ENCODE data around the gene PNKP.
"Not testable (repeated sequence)": the region's sequence is repeated elsewhere in the genome, so short reads cannot be mapped to it uniquely, and the experiment has no call there.

The PNKP gene

DNA sequence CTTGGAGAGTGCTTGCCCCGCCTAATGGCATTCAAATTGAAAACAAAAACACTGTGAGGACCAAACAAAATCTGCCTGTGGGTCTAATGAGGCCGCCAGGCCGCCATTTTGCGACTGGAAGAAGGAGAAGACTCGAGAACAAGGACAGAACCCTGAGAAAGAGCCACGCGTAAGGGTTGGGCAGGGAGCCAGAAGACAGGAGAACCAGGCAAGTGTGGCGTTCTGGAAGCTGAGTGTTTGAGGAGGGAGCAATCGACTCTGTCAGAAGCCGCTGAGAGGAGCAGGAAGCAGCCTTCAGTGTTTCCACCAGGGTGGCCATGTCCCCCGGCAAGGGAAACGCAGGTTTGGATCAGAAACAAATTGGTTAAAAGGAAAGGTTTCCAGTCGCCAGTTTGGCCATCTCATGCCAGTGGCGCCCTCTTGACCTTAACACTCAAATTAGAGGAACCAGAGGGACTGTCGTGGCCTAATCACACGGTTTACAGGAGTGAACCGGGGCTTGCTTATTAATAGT is 26.6 kb downstream of the PNKP start:
- DNase-seq = no peak

DNA sequence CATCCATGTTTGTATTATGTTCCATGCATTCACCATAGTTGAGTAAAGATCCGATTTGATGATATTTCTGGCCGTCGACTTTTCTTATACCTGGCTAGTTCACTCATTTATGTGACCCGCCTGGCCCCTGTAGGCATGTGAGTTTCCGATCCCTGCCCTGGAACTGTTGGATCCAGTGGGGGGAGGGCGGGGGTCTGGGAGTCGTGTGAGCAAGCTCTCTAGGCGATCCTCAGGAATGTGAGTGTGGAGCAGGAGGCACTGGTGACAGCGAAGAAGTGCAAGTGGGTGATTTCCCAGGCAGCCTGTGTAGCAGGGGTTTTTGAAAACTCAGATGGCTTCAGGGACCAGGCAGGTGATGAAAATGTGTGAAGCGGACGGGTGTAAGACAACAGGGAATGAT is 27.1 kb downstream of the PNKP start:
- DNase-seq = no peak

DNA sequence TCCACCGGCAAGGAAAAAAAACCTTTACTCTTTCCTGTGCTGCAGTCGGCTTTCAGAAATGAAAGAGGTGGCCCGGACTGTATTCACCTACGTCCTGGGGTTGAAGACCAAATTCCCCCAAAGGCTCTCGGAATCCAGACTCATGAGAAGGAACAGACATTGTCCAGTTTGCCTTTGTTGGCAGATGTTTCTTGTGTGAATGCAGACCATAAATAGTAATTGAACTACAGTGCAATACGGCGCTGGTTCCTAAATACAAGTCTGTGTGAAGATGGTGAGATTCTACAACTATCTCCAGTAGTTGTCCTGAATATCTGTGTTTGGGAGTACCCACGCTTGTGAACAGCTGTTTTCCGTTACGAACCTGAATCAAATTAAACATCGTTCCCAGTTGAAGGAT is 27.7 kb downstream of the PNKP start:
- DNase-seq = no peak

DNA sequence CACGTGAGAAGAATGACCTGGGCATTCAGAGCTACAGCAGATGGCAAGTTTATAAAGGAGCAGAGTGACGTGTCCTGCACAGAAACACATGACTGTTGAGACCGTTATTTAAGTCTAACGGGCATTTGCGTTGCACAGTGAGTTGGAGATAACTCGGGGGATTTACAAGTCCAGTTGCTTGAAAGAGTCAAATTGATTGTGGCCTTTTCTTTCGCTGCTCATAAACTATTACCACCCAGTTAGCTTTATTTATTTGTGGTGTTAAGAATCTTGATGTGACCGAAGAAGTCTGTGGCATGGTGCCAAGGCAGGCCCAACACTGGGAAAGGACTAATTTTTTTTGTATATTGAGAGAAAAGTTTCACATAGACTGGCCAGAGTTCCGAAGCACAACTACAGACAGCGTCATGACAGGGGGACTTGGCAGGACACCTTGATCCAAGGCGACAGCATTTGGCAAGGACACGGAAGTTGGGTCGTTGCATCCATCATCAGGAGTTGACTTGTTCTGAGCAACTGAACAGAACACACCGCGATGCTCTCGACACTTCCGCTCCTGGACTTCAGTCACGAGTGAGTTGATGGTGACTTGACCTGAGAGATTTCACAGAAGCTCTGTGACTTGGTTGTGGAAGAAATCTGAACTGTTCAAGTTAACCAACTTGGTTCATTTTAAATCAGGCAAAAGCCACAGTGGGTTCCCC is 28.3 kb downstream of the PNKP start:
- no peak for DNase-seq

DNA sequence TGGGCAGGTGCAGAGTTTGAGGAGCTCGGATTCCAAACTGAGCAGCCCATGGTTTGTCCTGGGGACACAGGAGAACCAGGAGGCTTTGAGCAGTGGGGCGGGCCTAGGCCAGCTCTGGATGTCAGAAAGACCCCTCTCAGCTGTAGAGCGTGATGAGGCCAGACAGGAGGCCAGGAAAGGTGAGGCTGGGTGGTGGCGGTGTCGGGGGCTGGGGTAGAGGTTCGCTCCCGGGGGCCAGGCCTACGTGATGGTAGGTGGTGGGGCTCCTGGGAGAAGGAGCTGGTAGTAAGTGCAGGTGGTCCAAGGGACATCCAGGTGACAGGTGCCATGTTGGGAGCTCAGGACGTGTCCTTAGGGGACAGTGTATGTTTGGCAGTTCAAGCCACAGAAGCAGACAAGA is 30.0 kb downstream of the PNKP start:
- no peak for DNase-seq

DNA sequence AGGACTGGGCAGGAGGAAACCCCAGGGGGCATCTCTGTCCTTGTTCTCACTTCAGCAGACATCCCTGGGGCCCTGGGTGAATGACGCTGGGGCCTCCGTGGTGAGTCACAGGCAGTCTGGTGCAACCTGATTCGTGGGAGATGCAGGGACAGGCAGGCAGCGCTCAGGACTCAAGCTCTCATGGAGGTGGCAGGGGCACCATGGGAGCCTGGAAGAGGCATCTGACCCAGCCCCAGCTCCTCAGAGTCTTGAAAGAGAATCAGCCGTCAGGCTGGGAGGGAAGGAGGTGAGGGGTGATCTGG is 30.4 kb downstream of the PNKP start:
- no peak for DNase-seq

DNA sequence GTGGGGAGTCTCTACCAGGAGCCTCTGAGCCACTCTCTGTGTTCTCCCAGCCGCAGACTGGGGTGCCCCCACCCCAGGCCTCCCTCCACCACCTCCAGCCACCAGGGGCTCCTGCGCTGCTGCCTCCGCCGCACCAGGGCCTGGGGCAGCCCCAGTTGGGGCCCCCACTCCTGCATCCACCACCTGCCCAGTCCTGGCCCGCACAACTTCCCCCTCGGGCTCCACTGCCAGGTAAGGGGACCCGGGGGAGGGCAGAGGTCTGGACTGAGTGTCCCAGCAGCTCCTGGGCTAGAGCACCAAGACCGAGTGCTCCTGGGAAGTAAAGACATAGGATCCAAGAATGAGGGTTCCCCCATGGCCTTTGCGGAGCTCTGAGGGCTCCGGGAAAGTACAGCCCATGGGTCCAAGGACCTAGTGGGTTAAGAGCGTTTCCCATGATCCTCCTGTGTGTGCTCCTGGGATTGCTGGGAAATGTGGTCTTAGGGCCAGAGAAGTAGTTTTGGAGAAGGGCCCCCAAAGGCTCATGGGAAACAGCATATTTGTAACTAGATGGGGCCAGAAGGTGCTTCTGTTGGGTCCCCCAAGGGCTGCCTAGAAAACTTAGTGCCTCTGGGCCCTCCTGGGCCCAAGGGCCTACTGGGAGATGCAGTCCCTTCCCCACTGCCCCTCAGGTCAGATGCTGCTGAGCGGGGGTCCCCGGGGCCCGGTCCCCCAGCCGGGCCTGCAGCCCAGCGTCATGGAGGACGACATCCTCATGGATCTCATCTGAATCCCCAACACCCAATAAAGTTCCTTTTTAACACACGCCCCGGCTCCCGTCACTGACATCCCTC is 31.0 kb downstream of the PNKP start:
- DNase-seq = no peak

DNA sequence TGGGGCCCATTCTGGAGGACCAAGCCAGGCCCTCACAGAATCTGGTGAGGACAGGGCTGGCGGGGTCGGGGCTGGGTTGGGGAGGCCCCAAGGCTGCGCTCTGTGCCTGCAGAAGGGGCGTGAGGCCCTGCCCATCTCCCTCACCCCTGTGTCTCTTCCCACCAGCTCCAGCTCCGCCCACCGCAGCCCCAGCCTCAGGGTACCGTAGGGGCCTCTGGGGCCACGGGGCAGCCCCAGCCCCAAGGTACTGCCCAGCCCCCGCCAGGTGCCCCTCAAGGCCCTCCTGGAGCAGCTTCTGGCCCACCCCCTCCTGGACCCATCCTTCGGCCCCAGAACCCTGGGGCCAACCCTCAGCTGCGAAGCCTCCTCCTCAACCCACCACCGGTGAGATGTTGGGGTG is 31.8 kb downstream of the PNKP start:
- no peak for DNase-seq

DNA sequence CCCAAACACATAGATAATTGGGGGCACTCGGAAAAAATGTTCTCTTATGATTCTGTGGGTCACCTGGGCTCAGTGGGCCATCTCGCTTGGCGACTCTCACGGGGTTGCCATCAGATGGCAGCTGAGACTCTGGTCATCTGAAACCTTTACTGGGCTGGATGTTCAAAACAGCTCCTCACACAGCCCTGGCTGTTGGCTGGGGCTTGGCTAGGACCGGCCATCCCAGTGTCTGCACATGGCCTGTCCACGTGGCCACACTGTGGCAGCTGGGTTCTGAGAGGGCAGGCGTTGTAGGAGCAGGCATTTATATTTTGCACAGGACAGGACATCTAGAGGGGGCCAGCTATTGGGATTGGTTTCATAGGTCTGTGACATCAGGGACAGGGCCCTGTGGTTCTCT is 33.8 kb downstream of the PNKP start:
- no peak for DNase-seq

DNA sequence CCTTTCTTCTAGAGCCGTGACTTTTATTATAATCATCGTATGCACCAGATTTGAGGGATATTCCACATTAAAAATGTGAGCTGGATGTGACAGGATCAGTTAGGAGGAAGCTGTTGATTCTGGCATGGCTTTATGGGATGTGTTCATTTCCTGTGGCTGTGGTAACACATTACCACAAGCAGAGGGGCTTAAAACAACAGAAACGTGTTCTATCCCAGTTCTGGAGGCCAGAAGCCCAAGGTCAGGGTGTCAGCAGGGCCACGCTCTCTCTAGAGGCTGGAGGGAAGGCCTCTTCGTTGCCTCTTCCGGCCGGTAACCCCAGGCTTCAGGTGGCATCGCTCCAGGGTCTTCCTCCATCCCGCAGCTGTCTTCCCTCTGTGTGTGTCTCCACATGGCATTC is 34.8 kb downstream of the PNKP start:
- no peak for DNase-seq

DNA sequence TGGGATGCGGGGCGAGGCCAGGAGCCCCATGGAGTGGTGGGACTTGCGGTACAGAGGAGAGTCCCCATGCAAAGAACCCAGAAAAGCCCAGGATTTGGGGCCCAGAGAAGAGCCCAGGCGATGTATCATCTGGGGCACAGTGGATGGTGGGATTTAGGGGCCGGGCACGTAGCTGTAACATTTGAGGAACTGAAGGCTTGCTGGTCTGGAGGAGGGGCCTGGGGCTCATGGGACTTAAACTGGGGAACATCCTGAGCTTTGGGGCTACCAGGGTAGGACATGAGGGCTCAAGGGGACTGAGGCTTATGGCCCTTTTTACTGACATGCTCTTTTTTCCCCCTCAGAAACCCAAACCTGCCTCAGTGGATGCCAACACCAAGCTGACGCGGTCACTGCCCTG is 35.8 kb downstream of the PNKP start:
- no peak for DNase-seq

DNA sequence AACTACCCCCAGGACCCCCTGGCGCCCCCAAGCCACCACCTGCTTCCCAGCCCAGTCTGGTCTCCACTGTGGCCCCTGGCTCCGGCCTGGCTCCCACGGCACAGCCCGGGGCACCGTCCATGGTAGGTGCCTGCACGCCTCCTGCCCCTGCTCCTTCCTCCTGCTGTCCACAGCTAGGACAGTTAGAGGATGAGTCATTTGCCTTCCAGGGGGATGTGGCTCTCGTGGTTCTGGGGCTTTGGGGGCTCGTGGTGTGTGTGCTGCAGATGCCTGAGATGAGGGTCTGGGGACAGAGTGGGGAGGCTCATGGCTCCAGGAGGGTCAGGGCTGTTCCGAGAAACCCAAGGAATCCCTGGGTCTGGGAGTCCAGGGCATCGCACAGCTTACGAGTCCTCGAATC is 36.6 kb downstream of the PNKP start:
- no peak for DNase-seq

DNA sequence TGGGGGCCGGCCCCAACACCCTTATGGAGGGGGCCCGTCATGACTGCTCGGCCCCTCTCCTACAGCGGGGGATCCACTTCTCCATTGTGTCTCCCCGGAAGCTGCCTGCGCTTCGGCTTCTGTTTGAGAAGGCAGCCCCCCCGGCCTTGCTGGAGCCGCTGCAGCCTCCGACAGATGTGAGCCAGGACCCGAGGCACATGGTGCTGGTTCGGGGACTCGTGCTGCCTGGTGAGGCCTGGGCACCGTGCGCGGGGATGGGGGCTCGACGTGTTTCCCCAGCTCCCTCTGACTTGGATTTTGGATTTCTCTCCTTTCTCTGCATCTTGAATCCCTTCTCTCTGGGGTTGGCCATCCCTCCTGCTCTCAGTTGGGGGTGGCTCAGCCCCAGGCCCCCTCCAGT is 37.7 kb downstream of the PNKP start:
- no peak for DNase-seq

DNA sequence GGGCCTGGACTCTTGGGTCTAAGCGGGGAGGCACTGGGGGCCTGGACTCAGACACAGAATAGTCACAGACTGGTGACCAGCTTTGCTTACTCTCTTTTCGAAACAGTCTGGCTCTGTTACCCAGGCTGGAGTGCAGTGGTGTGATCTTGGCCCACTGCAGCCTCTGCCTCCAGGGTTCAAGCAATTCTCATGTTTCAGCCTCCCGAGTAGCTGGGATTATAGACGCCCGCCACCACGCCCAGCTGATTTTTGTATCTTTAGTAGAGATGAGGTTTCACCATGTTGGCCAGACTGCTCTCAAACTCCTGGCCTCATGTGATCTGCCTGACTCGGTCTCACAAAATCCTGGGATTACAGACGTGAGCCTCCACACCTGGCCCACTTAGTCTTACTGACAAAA is 38.2 kb downstream of the PNKP start:
- no peak for DNase-seq

DNA sequence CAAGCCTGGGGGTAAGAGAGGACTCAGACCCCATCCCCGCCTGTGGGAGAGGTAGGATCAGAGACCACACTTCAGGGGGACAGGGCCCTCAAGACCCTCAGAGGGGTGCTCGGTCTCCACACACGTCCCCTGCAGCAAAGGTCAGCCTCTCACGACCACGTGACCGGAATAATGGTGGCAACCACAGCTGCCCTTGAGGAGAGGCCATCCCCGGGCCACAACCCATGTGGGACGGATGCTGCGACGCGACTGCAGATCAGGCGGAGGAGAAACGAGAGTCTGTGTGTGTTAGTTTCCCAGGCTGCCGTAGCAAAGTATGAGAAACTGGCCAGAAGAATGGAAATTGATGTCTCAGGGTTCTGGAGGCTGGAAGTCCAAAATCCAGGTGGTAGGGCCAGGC is 40.3 kb downstream of the PNKP start:
- DNase-seq = no peak

DNA sequence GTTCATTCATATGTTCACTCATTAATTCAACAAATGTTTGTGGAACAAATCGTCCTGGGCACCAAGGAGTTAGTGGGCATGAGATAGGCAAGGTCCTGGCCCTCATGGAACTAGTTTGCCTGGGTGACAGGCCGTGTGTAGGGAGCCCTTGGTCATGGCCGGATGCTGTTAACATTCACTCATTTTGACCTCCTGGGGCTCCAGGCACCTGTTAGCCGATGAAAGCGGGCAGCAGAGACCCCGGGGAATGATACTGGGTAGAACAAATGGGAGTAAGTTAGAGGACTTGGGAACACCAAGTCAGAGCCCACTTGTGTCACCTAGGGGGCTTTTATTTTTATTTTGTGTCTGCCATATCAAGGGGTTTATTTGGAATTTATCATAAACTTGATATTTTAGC is 42.7 kb downstream of the PNKP start:
- no peak for DNase-seq

DNA sequence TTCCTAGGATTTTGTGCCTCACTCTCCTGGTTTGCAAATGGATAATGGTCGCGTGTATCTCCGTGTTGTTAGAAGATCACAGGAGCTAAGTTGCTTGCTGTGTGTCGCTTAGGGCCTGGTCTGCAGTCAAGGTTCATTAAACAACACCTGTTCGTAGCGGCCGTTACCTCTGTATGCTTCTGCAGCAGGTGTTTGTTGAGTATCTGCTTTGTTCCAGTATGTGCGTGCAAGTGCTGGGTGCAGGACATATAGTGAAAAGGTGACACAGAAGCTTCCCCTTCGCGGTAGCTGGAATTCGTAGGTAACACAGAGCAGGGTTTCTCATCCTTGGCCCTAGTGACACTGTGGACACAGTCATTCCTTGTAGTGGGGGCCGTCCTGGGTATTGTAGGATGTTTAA is 43.9 kb downstream of the PNKP start:
- no peak for DNase-seq

DNA sequence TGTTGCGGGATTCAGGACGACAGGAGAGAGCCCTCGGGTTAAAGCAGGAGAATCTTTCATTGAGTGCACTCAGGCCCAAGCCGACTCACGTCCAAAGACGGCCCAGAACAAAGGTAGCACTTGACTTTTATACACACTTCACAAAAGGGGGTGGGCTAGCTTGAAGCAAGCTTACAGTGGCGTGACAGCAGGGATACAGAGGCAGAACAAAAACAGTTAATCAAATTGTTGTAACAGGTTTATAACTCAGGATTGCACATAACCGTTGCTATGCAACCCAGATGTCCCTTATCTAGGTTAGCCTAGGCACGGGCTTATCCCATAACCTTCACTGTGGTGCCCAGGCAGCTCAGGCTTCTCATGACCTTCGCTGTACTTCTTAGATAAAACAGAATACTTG is 47.3 kb downstream of the PNKP start:
- no peak for DNase-seq

DNA sequence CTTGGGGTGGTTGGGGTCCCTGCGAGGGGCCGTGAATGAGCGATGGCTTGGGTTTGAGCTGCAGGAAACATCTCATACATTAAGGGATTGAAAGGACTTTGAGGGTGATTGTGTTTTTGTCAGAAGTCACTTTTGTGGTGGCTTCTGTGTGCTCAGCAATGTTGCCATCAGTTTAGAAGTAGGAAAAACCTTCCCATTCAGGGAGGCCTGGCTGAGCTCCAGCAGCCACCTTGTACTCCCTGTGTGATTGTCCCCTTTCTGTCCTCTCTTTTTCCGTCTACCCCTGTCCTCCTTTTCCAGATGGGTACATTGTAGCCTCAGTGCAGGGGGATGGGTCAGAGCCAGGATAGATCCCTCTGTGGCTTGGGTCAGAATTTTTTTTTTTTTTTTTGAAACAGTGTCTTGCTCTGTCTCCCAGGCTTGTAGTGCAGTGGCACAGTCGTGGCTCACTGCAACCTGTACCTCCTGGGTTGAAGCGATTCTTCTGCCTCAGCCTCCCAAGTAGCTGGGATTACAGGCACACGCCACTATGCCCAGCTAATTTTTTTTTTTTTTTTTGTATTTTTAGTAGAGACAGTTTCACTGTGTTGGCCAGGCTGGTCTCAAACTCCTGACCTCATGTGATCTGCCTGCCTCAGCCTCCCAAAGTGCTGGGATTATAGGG is 47.8 kb downstream of the PNKP start:
- DNase-seq = not testable (repeated sequence)

DNA sequence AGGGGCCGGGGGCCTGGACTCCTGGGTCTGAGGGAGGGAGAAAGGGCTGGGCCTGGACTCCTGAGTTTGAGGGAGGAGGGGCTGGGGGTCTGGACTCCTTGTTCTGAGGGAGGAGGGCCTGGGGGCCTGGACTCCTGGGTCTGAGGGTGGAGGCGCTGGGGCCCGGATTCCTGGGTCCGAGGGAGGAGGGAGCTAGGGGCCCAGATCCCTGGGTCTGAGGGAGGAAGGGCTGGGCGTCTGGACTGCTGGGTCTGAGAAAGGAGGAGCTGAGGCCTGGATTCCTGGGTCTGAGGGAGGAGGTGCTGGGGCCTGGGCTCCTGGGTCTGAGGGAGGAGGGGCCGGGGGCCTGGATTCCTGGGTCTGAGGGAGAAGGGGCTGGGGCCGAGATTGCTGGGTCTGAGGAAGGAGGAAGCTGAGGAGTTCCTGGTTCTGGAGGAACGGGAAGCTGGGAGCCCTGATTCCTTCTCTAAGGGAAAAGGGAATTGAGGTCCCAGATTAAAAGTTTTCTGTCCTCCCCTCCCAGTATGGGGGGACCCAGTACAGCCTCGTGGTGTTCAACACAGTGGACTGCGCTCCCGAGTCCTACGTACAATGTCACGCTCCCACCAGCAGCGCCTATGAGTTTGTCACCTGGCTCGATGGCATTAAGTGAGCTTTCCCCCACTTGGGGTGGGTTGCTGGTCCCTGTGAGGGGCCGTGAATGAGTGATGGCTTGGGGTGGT is 48.6 kb downstream of the PNKP start:
- DNase-seq = peak in 1 of 2 donors; percentile 19

DNA sequence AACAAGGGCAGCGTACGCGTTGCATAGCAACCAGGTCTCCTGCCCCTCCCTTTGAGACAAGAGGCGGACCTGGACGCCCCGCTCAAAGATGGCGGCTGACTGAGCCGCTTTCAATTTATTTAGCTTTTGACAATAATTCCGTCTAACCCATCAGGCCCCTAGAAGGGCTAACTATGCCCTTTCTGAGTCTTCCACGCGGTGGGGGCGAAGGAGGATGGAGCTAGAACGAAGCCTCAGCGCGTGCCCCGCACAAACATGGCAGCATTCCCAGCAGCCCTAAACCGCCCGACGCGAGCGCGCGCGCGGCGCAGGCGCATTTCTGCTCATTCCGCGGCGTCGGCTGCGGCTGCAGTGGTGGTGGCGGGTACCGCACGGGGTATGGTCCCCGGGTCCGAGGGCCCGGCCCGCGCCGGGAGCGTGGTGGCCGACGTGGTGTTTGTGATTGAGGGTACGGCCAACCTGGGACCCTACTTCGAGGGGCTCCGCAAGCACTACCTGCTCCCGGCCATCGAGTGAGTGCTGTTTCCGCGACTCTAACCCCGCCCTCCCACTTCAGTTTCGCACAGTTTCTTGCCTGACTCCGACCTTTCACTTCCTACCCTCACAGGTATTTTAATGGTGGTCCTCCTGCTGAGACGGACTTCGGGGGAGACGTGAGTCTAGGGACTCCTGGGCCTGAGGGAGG is 49.3 kb downstream of the PNKP start, which contains the start of gene MED25:
TSS of gene MED25 (plus strand) at position 326 of the 685 bp plus-strand sequence. CDS start at position 379, 53 bp downstream.
- peak; percentile 90 to 92 for DNase-seq

DNA sequence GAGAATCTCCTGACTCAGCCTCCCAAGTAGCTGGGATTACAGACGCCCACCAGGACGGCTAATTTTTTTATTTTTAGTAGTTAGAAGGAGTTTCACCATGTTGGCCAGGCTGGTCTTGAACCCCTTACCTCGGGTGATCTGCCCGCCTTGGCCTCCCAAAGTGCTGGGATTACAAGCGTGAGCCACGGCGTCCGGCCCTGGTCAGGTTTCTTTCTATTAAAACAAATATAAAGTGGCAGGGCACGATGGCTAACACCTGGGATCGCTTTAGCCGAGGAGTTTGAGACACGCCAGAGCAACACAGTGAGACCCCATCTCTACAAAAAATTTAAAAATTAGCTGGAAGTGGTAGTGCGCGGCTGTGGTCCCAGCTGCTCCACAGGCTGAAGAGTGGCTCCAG is 50.8 kb downstream of the PNKP start:
- no peak for DNase-seq

DNA sequence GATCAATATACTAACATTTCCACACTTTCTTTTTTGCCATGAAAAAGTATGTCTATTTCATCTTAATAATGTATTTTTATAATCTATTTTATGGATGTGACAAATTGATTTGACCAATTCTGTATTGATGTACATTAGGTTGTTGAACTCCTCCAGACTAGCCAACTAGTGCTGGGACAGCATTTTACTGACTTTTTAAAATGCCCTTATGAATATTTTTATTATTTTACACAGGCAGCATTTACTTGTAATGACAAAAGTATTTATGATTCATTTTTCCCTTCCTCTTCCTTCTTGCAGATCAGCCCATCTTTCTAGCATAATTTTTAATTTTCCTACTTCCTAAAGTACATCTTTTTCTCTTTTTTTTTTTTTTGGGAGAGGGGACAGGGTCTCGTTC is 53.4 kb downstream of the PNKP start:
- DNase-seq = peak in 1 of 2 donors; percentile 17

Data from CD4-positive, alpha-beta T cell treated with Interferon alpha-2 for 1 hour (primary cell).